NCI-H774 (cell line): ENCODE data around the gene AATK.

Source experiments
- DNase-seq: peaks from one replicate; lab custom pipeline; 2025; lab: John Stamatoyannopoulos, UW

Gene AATK

GRCh38 chr17:81196505-81197408, 30.7 kb upstream of the AATK start:
- DNase-seq = no peak

GRCh38 chr17:81195941-81196495, 30.0 kb upstream of the AATK start:
- DNase-seq = no peak

GRCh38 chr17:81194941-81195901, 29.2 kb upstream of the AATK start:
- no peak for DNase-seq

- no peak for DNase-seq
Observed at GRCh38 chr17:81194225-81194760, 28.3 kb upstream of the AATK start.

- no peak for DNase-seq
Observed at GRCh38 chr17:81193470-81194224, 27.6 kb upstream of the AATK start.

- DNase-seq = no peak
Observed at GRCh38 chr17:81193051-81193410, 27.0 kb upstream of the AATK start.

GRCh38 chr17:81192386-81193050, 26.5 kb upstream of the AATK start:
- DNase-seq = no peak

GRCh38 chr17:81191646-81192045, 25.6 kb upstream of the AATK start:
- no peak for DNase-seq

- no peak for DNase-seq
Observed at GRCh38 chr17:81191116-81191515, 25.1 kb upstream of the AATK start.

GRCh38 chr17:81190591-81190990, 24.6 kb upstream of the AATK start:
- DNase-seq = no peak

- DNase-seq = no peak
Observed at GRCh38 chr17:81189670-81190530, 23.9 kb upstream of the AATK start.

GRCh38 chr17:81189016-81189415, 23.0 kb upstream of the AATK start:
- DNase-seq = no peak

GRCh38 chr17:81188491-81188840, 22.4 kb upstream of the AATK start:
- DNase-seq = no peak

GRCh38 chr17:81187586-81188490, 21.8 kb upstream of the AATK start:
- no peak for DNase-seq

- no peak for DNase-seq
Observed at GRCh38 chr17:81187120-81187519, 21.1 kb upstream of the AATK start.

GRCh38 chr17:81186203-81186602, 20.2 kb upstream of the AATK start:
- DNase-seq = no peak

- DNase-seq = no peak
Observed at GRCh38 chr17:81184555-81184954, 18.5 kb upstream of the AATK start.

- DNase-seq = no peak
Observed at GRCh38 chr17:81183807-81184206, 17.8 kb upstream of the AATK start.

- no peak for DNase-seq
Observed at GRCh38 chr17:81183316-81183715, 17.3 kb upstream of the AATK start.
